Thyroid gland (tissue), 4 donors: ENCODE measurements around the gene ASB2. TPM values are rescaled to one million over a fixed set of nuclear protein-coding genes. Genes with fewer than 3 reads are reported as not detected.

Source experiments
- DNase-seq, 2 donors: peaks; one replicate each; pipeline ENCODE4 v3.0.0-alpha.2; 2019
- H3K27ac ChIP-seq, 3 donors: fragments of 200-600 bp; sonication (generic); 1 replicate in 2 of 3; 2 replicates in 1 of 3; pipeline ENCODE4 v1.5.1; 2016 to 2019; ENCODE audit warnings: mild to moderate bottlenecking in 1 of 3, moderate library complexity in 1 of 3
- H3K27me3 ChIP-seq: fragments of 200-600 bp; sonication (generic); one replicate; pipeline ENCODE4 v1.5.1; 2019
- H3K36me3 ChIP-seq, 2 donors: fragments of 200-600 bp; sonication (generic); one replicate each; pipeline ENCODE4 v1.5.1; 2016 to 2019
- H3K4me1 ChIP-seq, 2 donors: fragments of 200-600 bp; sonication (generic); one replicate each; pipeline ENCODE4 v1.5.1; 2017 to 2019
- H3K4me3 ChIP-seq, 3 donors: fragments of 200-600 bp; sonication (generic); replicated peaks in 1 of 3; 1 replicate in 2 of 3; 2 replicates in 1 of 3; pipeline ENCODE4 v1.5.1; 2016; ENCODE audit warnings: mild to moderate bottlenecking in 1 of 3
- H3K9me3 ChIP-seq: fragments of 200-600 bp; sonication (generic); one replicate; pipeline ENCODE4 v1.5.1; 2017
- CTCF ChIP-seq, 6 experiments: fragments of 200-600 bp in 3 of 6; fragments of 450-650 bp in 3 of 6; sonication (generic) in 3 of 6; IDR thresholded peaks; one replicate each; pipeline ENCODE4 v1.5.1; 2016 to 2019; ENCODE audit warnings: antibody characterized with exemption in 6 of 6, mild to moderate bottlenecking in 2 of 6, inconsistent platforms in 1 of 6, moderate library complexity in 1 of 6
- POLR2A ChIP-seq, 2 donors: fragments of 450-650 bp; IDR thresholded peaks; one replicate each; pipeline ENCODE4 v1.6.1; 2017; ENCODE audit warnings: antibody characterized with exemption in 2 of 2, mild to moderate bottlenecking in 2 of 2, moderate library complexity in 1 of 2
- WGBS, 2 donors: methylation state at CpG; one replicate each; pipeline ENCODE4 v1.1.5; 2017; 5-methylcytosine and 5-hydroxymethylcytosine counted together
- intact Hi-C: fragments of 100-400 bp; cut with DNase I; formaldehyde crosslinking; loops from one replicate; pipeline ENCODE4 v1.15.1; 2023
- total RNA-seq, 4 donors: library from RNA; depleted of rRNA; stranded (reverse); fragments of >200 nt; gene quantifications; one replicate each; pipeline ENCODE4 v1.2.3, GENCODE V29; 2016

The ASB2 gene
- total RNA-seq, 4 donors from 2014 or later: 0.67 to 3.8 (median 0.79) TPM; not detected in 1

GRCh38 chr14:93977790-93978581 lies 1.6 kb upstream of the ASB2 start:
- no peak overlapping the region for H3K4me3 ChIP-seq
- intact Hi-C loops: no loop called here
- no peaks in the 10 kb centered on the region for H3K36me3 ChIP-seq
- no peak for DNase-seq
- TF ChIP-seq CTCF (IDR thresholded peaks at IDR 0.05) (no peak), POLR2A (IDR thresholded peaks at IDR 0.05) (no peak)
- no peaks in the 10 kb centered on the region for H3K9me3 ChIP-seq
- WGBS, 2 donors: 83 to 89% methylated on average over 11 of the region's 11 CpGs
- H3K27me3 ChIP-seq: no peaks in the 10 kb centered on the region
- H3K4me1 ChIP-seq: no peaks in the 10 kb centered on the region
- no peak overlapping the region for H3K27ac ChIP-seq

- DNase-seq: no peak
- TF ChIP-seq CTCF (IDR thresholded peaks at IDR 0.05) (no peak), POLR2A (IDR thresholded peaks at IDR 0.05) (no peak)
- WGBS, 2 donors: 80 to 88% methylated on average over 5 of the region's 5 CpGs
- Histone ChIP-seq H3K4me1 (no peaks in the 10 kb centered on the region), H3K9me3 (no peaks in the 10 kb centered on the region), H3K4me3 (no peak overlapping the region), H3K36me3 (no peaks in the 10 kb centered on the region), H3K27ac (no peak overlapping the region), H3K27me3 (no peaks in the 10 kb centered on the region)
- intact Hi-C loops: no loop called here
Observed at GRCh38 chr14:93977171-93977570, 801 bp upstream of the ASB2 start.

- intact Hi-C loops: no loop called here
Observed at GRCh38 chr14:93975791-93976476, 436 bp downstream of the ASB2 start.

GRCh38 chr14:93974833-93975232 lies 1.5 kb downstream of the ASB2 start:
- DNase-seq: no peak
- no peak overlapping the region for H3K27ac ChIP-seq
- intact Hi-C loops: no loop called here

More at GRCh38 chr14:93975791-93976476, 436 bp downstream of the ASB2 start:
- Histone ChIP-seq H3K9me3 (no peaks in the 10 kb centered on the region), H3K27me3 (no peaks in the 10 kb centered on the region), H3K36me3 (no peaks in the 10 kb centered on the region), H3K4me3 (no peak overlapping the region), H3K4me1 (no peaks in the 10 kb centered on the region), H3K27ac (no peak overlapping the region)
- TF ChIP-seq POLR2A (IDR thresholded peaks at IDR 0.05) (no peak), CTCF (IDR thresholded peaks at IDR 0.05) (no peak)
- DNase-seq: no peak
- WGBS, 2 donors: 72 to 84% methylated on average over 9 of the region's 9 CpGs

More at GRCh38 chr14:93974833-93975232, 1.5 kb downstream of the ASB2 start:
- Histone ChIP-seq H3K36me3 (no peaks in the 10 kb centered on the region), H3K4me1 (no peaks in the 10 kb centered on the region), H3K9me3 (no peaks in the 10 kb centered on the region), H3K4me3 (no peak overlapping the region), H3K27me3 (no peaks in the 10 kb centered on the region)
- TF ChIP-seq POLR2A (IDR thresholded peaks at IDR 0.05): no peak
- no peak for TF ChIP-seq CTCF (IDR thresholded peaks at IDR 0.05)
- 78 to 86% methylated on average over 7 to 8 of the region's 12 CpGs for WGBS, 2 donors
